H9 (cell line): ENCODE measurements around the gene TEX261. TPM values are rescaled to one million over a fixed set of nuclear protein-coding genes. Genes with fewer than 3 reads are reported as not detected.

Source experiments
- DNase-seq: peaks from one replicate; pipeline ENCODE4 v3.0.0-alpha.2; 2017
- H2AFZ ChIP-seq: one replicate; pipeline ENCODE4 v1.6.1; 2013; ENCODE audit warnings: mild to moderate bottlenecking, low read length, control low read depth, moderate library complexity
- H2AK5ac ChIP-seq: 2 replicates; pipeline ENCODE4 v1.6.1; 2013; ENCODE audit warnings: low read length, control low read depth, mixed read lengths; ENCODE audit not compliant: insufficient read length
- H2BK120ac ChIP-seq: one replicate; pipeline ENCODE4 v1.6.1; 2013; ENCODE audit warnings: low read depth, mild to moderate bottlenecking, low read length, control low read depth, inconsistent platforms; ENCODE audit not compliant: poor library complexity, severe bottlenecking
- H2BK12ac ChIP-seq: 2 replicates; pipeline ENCODE4 v1.6.1; 2013; ENCODE audit warnings: low read length, control low read depth, mixed read lengths, low read depth; ENCODE audit not compliant: insufficient read length
- H2BK15ac ChIP-seq: 2 replicates; pipeline ENCODE4 v1.6.1; 2013; ENCODE audit warnings: low read depth, low read length, control low read depth
- H2BK20ac ChIP-seq: one replicate; pipeline ENCODE4 v1.6.1; 2013; ENCODE audit warnings: low read depth, mild to moderate bottlenecking, low read length, control low read depth, inconsistent platforms; ENCODE audit not compliant: poor library complexity, severe bottlenecking
- H2BK5ac ChIP-seq: 2 replicates; pipeline ENCODE4 v1.6.1; 2013; ENCODE audit warnings: low read length, control low read depth, mixed read lengths; ENCODE audit not compliant: insufficient read length
- H3K14ac ChIP-seq: 2 replicates; pipeline ENCODE4 v1.6.1; 2013; ENCODE audit warnings: low read length, control low read depth; ENCODE audit not compliant: insufficient read depth
- H3K18ac ChIP-seq: 2 replicates; pipeline ENCODE4 v1.6.1; 2013; ENCODE audit warnings: low read depth, mild to moderate bottlenecking, mixed read lengths, low read length, control low read depth; ENCODE audit not compliant: insufficient read length
- H3K23ac ChIP-seq: 2 replicates; pipeline ENCODE4 v1.6.1; 2013; ENCODE audit warnings: low read length, control low read depth, mixed read lengths, low read depth; ENCODE audit not compliant: insufficient read length
- H3K23me2 ChIP-seq: 2 replicates; pipeline ENCODE4 v1.6.1; 2013; ENCODE audit warnings: low read depth, mild to moderate bottlenecking, mixed read lengths, low read length, control low read depth; ENCODE audit not compliant: insufficient read length, poor library complexity, severe bottlenecking
- H3K27ac ChIP-seq: 2 replicates; pipeline ENCODE4 v1.5.1; 2013; ENCODE audit warnings: low read length, control low read depth, mixed read lengths, low read depth; ENCODE audit not compliant: insufficient read length
- H3K27me3 ChIP-seq: 2 replicates; pipeline ENCODE4 v1.6.1; 2013; ENCODE audit warnings: low read length, control low read depth, inconsistent platforms; ENCODE audit not compliant: insufficient read depth
- H3K4ac ChIP-seq: 2 replicates; pipeline ENCODE4 v1.6.1; 2013; ENCODE audit warnings: low read depth, mild to moderate bottlenecking, control low read depth, inconsistent platforms, low read length, moderate library complexity
- H3K4me1 ChIP-seq: 2 replicates; pipeline ENCODE4 v1.6.1; 2013; ENCODE audit warnings: low read length, control low read depth, inconsistent platforms; ENCODE audit not compliant: insufficient read depth
- H3K4me2 ChIP-seq: 2 replicates; pipeline ENCODE4 v1.6.1; 2013; ENCODE audit warnings: low read length, control low read depth, mixed read lengths; ENCODE audit not compliant: insufficient read length, insufficient read depth
- H3K56ac ChIP-seq: 2 replicates; pipeline ENCODE4 v1.6.1; 2013; ENCODE audit warnings: low read depth, mild to moderate bottlenecking, mixed read lengths, low read length, control low read depth; ENCODE audit not compliant: insufficient read length
- H3K79me1 ChIP-seq: 2 replicates; pipeline ENCODE4 v1.6.1; 2013; ENCODE audit warnings: low read depth, mild to moderate bottlenecking, moderate library complexity, low read length, control low read depth, inconsistent platforms; ENCODE audit not compliant: insufficient read depth, poor library complexity, severe bottlenecking
- H3K79me2 ChIP-seq: 2 replicates; pipeline ENCODE4 v1.6.1; 2013; ENCODE audit warnings: low read length, control low read depth, inconsistent platforms; ENCODE audit not compliant: insufficient read depth
- H3K9ac ChIP-seq: 2 replicates; pipeline ENCODE4 v1.6.1; 2013; ENCODE audit warnings: low read length, control low read depth, mixed read lengths; ENCODE audit not compliant: insufficient read length; ENCODE audit errors: extremely low read depth
- H3K9me3 ChIP-seq: one replicate; pipeline ENCODE4 v1.6.1; 2013; ENCODE audit warnings: low read depth, low read length, inconsistent platforms; ENCODE audit not compliant: control insufficient read depth
- H3T11ph ChIP-seq: one replicate; pipeline ENCODE4 v1.6.1; 2013; ENCODE audit warnings: mild to moderate bottlenecking, low read length, control low read depth, inconsistent platforms
- H4K20me1 ChIP-seq: one replicate; pipeline ENCODE4 v1.6.1; 2013; ENCODE audit not compliant: control insufficient read depth, insufficient read length, insufficient read depth
- H4K5ac ChIP-seq: 2 replicates; pipeline ENCODE4 v1.6.1; 2013; ENCODE audit warnings: low read depth, mild to moderate bottlenecking, mixed read lengths, low read length, control low read depth; ENCODE audit not compliant: insufficient read length
- H4K8ac ChIP-seq: replicated peaks from 2 replicates; pipeline ENCODE4 v1.6.1; 2013; ENCODE audit warnings: low read length, control low read depth, mixed read lengths, low read depth; ENCODE audit not compliant: insufficient read length
- H4K91ac ChIP-seq: 2 replicates; pipeline ENCODE4 v1.6.1; 2013; ENCODE audit warnings: low read depth, mild to moderate bottlenecking, moderate library complexity, mixed read lengths, low read length, control low read depth; ENCODE audit not compliant: insufficient read length
- H3K27ac Mint-ChIP-seq, 3 experiments: 2 replicates in 2 of 3; 3 replicates in 1 of 3; pipeline ENCODE4 v1.8.0; 2020 to 2021; ENCODE audit warnings: mixed read lengths in 3 of 3, mild to moderate bottlenecking in 1 of 3, moderate library complexity in 1 of 3
- H3K27me3 Mint-ChIP-seq: 2 replicates; pipeline ENCODE4 v1.8.0; 2021; ENCODE audit warnings: low read depth, mild to moderate bottlenecking, moderate library complexity, mixed read lengths
- H3K36me3 Mint-ChIP-seq, 3 experiments: 2 replicates in 2 of 3; 3 replicates in 1 of 3; pipeline ENCODE4 v1.8.0; 2020 to 2021; ENCODE audit warnings: low read depth in 3 of 3, mixed read lengths in 3 of 3; ENCODE audit not compliant: insufficient read depth in 1 of 3
- H3K4me1 Mint-ChIP-seq, 2 experiments: 2 replicates each; pipeline ENCODE4 v1.8.0; 2020; ENCODE audit warnings: mixed read lengths in 2 of 2
- H3K4me3 Mint-ChIP-seq, 2 experiments: 2 replicates in 1 of 2; 3 replicates in 1 of 2; pipeline ENCODE4 v1.8.0; 2020 to 2021; ENCODE audit warnings: mild to moderate bottlenecking in 2 of 2, mixed read lengths in 2 of 2, moderate library complexity in 1 of 2
- H3K9me3 Mint-ChIP-seq, 2 experiments: 2 replicates in 1 of 2; 3 replicates in 1 of 2; pipeline ENCODE4 v1.8.0; 2020; ENCODE audit warnings: mild to moderate bottlenecking in 2 of 2, mixed read lengths in 2 of 2, moderate library complexity in 1 of 2
- WGBS: extraction: QIAGEN DNeasy Blood & Tissue Kit; methylation state at CpG from one replicate; pipeline ENCODE4 v1.1.7; 2013; ENCODE audit warnings: missing lambda C conversion rate, low lambda C conversion rate, mixed read lengths; ENCODE audit not compliant: insufficient read length; ENCODE audit errors: extremely low coverage; 5-methylcytosine and 5-hydroxymethylcytosine counted together
- total RNA-seq: library from RNA; stranded (reverse); gene quantifications from 2 replicates; pipeline ENCODE4 v1.2.1, GENCODE V29; 2021
- TF ChIP-seq, protein P1 (sequence below): fragments of 200-600 bp; sonication (generic); conservative IDR thresholded peaks from 3 replicates; pipeline ENCODE4 v1.8.0; 2021; ENCODE audit warnings: antibody characterized with exemption, mild to moderate bottlenecking

Gene TEX261
- total RNA-seq, 1 experiment from 2014 or later, result 19.2 TPM

DNA sequence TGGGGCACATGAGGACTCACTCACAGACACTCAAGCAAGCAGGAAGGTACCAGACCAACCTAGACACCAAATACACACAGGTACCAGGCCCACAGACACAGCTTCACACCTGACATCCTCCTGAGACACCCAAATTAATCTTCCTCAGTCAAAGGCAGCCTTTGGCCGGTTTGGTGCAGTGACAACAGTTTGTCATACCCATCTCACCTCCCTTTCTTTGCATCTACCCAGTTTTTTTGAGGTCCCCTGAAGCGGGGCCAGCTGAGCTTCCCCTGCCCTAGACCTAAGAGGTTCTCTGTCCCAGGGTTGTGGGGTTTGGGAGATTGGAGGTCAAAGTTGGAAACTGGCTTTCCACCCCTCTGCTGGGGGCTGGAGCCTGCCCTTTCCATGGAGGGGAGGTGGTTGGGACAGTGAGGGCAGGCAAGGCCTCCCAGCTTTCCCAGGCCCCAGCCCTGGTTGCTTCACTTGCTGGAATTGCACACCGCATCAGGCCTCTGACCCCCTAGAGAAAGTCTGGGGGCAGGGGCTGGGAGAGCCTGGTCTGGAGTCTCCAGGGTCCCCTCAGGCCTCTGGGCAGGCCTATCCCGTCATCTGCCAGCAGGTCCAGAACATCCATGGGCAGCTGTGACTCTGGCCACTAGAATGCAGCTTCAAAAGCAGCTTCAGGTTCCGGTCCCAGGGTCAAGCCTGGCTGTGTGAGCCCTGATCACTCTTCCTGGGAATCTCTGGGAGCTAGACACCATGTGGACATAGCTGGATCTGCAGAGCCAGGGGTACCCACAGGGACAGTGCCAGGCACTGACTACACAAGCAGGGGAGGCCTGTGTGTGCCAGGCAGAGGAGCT lies 12.5 kb upstream of the TEX261 start:
- Histone ChIP-seq H2BK15ac (no peak overlapping the region), H3K9ac (no peak overlapping the region), H4K8ac (no peak overlapping the region), H3K27me3 (no peaks in the 10 kb centered on the region), H3K23ac (no peak overlapping the region), H3K4me2 (no peak overlapping the region), H3K23me2 (peaks cover 2% of the 10 kb centered on the region), H2AK5ac (no peak overlapping the region), H3K79me2 (no peaks in the 10 kb centered on the region), H2AFZ (no peak overlapping the region), H2BK20ac (no peak overlapping the region), H3K18ac (no peak overlapping the region), H3K4ac (no peak overlapping the region), H3K14ac (no peak overlapping the region), H2BK5ac (no peak overlapping the region), H2BK120ac (no peak overlapping the region), H4K5ac (no peak overlapping the region), H3K9me3 (no peaks in the 10 kb centered on the region), H3K27ac (no peak overlapping the region), H3K4me1 (peaks cover 2% of the 10 kb centered on the region; the same call in 1 of the 2 replicates), H3K56ac (no peak overlapping the region), H4K91ac (no peak overlapping the region), H4K20me1 (no peaks in the 10 kb centered on the region), H3T11ph (no peak overlapping the region), H3K79me1 (no peaks in the 10 kb centered on the region), H2BK12ac (no peak overlapping the region)
- H3K9me3 Mint-ChIP-seq, result no peaks in the 10 kb centered on the region
- no CpG with 5 or more reads among the region's 5 CpGs for WGBS
- H3K27me3 Mint-ChIP-seq, result peaks cover 28% of the 10 kb centered on the region
- no peak for DNase-seq
- no peak overlapping the region for H3K4me3 Mint-ChIP-seq
- no peaks in the 10 kb centered on the region for H3K36me3 Mint-ChIP-seq
- peaks cover 5 to 9% of the 10 kb centered on the region in 2 experiments for H3K4me1 Mint-ChIP-seq
- TF ChIP-seq, protein P1, sequence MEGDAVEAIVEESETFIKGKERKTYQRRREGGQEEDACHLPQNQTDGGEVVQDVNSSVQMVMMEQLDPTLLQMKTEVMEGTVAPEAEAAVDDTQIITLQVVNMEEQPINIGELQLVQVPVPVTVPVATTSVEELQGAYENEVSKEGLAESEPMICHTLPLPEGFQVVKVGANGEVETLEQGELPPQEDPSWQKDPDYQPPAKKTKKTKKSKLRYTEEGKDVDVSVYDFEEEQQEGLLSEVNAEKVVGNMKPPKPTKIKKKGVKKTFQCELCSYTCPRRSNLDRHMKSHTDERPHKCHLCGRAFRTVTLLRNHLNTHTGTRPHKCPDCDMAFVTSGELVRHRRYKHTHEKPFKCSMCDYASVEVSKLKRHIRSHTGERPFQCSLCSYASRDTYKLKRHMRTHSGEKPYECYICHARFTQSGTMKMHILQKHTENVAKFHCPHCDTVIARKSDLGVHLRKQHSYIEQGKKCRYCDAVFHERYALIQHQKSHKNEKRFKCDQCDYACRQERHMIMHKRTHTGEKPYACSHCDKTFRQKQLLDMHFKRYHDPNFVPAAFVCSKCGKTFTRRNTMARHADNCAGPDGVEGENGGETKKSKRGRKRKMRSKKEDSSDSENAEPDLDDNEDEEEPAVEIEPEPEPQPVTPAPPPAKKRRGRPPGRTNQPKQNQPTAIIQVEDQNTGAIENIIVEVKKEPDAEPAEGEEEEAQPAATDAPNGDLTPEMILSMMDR, result peak; percentile 20; the same call in 1 of the 3 replicates
- peak overlapping the region in 1 of 3 experiments; percentile 92; a peak in 2 of 7 replicates for H3K27ac Mint-ChIP-seq
